K562 (cell line): Measurements from ENCODE around the gene COL1A1. TPM values are rescaled to one million over a fixed set of nuclear protein-coding genes. Genes with fewer than 3 reads are reported as not detected.

Experiments used
- ATAC-seq: fragments of 200-7000 bp; cut with Tn5 transposase; 3 replicates; pipeline ENCODE4 v1.9.1; 2020; ENCODE audit warnings: moderate library complexity
- BruUV-seq: library from RNA; stranded (reverse); fragments of 400-500 nt; replicated peaks from 2 replicates; lab custom pipeline; 2021; lab: Mats Ljungman, UMichigan
- CTCF ChIA-PET: fragments of 300-600 bp; formaldehyde crosslinking; extraction: SDS; loops from one replicate; lab custom pipeline; 2021; ENCODE audit warnings: low intra/inter-chr PET ratio; lab: Yijun Ruan, JAX
- POLR2A ChIA-PET: fragments of 300-600, 350-650 bp; sonication (Branson Sonifier 250); formaldehyde crosslinking; extraction: SDS; loops from one replicate; lab custom pipeline; 2021; ENCODE audit warnings: antibody characterized with exemption, inconsistent platforms; lab: Yijun Ruan, JAX
- DNase-seq, 4 experiments: peaks; one replicate each; pipeline versions ENCODE4 v3.0.0 to v3.0.0-alpha.2; 2011 to 2018; ENCODE audit warnings: low spot score in 3 of 4, mixed read lengths in 3 of 4; ENCODE audit errors: extremely low read depth in 1 of 4
- FAIRE-seq: peaks from 2 replicates; lab custom pipeline; 2011; peaks lifted over from hg19 to GRCh38; lab: Jason Lieb, UNC
- H2AFZ ChIP-seq: 2 replicates; pipeline ENCODE4 v1.6.0; 2011; ENCODE audit warnings: low read depth, low read length, control low read depth, inconsistent platforms
- H3K27ac ChIP-seq: fragments of 200-600 bp; 3 replicates; pipeline ENCODE4 v1.8.0; 2011; ENCODE audit warnings: low read depth, mild to moderate bottlenecking, control low read depth, inconsistent platforms, low read length, moderate library complexity, mixed read lengths; ENCODE audit errors: extremely low read depth
- H3K27me3 ChIP-seq, 2 experiments: fragments of 300-600 bp in 1 of 2; 2 replicates in 1 of 2; 3 replicates in 1 of 2; pipeline versions ENCODE4 v1.6.0 to v1.8.0; 2011; ENCODE audit warnings: inconsistent platforms in 2 of 2, low read length in 2 of 2, mild to moderate bottlenecking in 1 of 2, mixed read lengths in 1 of 2, moderate library complexity in 1 of 2; ENCODE audit not compliant: control insufficient read depth in 2 of 2, insufficient read depth in 2 of 2
- H3K36me3 ChIP-seq: fragments of 300-600 bp; 3 replicates; pipeline ENCODE4 v1.8.0; 2011; ENCODE audit warnings: mild to moderate bottlenecking, low read length, inconsistent platforms; ENCODE audit not compliant: control insufficient read depth, insufficient read depth
- H3K4me1 ChIP-seq, 2 experiments: fragments of 200-600 bp in 1 of 2; replicated peaks in 1 of 2; 2 replicates in 1 of 2; 3 replicates in 1 of 2; pipeline versions ENCODE4 v1.5.1 to v1.8.0; 2011; ENCODE audit warnings: inconsistent platforms in 2 of 2, low read length in 2 of 2, mild to moderate bottlenecking in 1 of 2, mixed read lengths in 1 of 2, moderate library complexity in 1 of 2; ENCODE audit not compliant: control insufficient read depth in 2 of 2, insufficient read depth in 2 of 2
- H3K4me2 ChIP-seq: 2 replicates; pipeline ENCODE4 v1.6.1; 2011; ENCODE audit warnings: low read length, control low read depth, inconsistent platforms, mixed read lengths; ENCODE audit not compliant: insufficient read depth
- H3K4me3 ChIP-seq: fragments of 200-600 bp; sonication (generic), shearing (Covaris generic); 2 replicates; pipeline ENCODE4 v1.5.1; 2016; ENCODE audit warnings: control low read depth, inconsistent platforms
- H3K79me2 ChIP-seq: fragments of 200-600 bp; 3 replicates; pipeline ENCODE4 v1.8.0; 2011; ENCODE audit warnings: low read length, inconsistent platforms; ENCODE audit not compliant: control insufficient read depth, insufficient read depth
- H3K9ac ChIP-seq, 2 experiments: 2 replicates each; pipeline versions ENCODE4 v1.6.0 to v1.6.1; 2011; ENCODE audit warnings: low read depth in 2 of 2, low read length in 2 of 2, control low read depth in 1 of 2, inconsistent platforms in 1 of 2, mild to moderate bottlenecking in 1 of 2, mixed read lengths in 1 of 2; ENCODE audit not compliant: insufficient read depth in 1 of 2
- H3K9me1 ChIP-seq: one replicate; pipeline ENCODE4 v1.6.0; 2011; ENCODE audit warnings: inconsistent platforms, mild to moderate bottlenecking, low read length, moderate library complexity; ENCODE audit not compliant: control insufficient read depth, insufficient read depth
- H3K9me3 ChIP-seq: replicated peaks from 2 replicates; pipeline ENCODE4 v1.5.1; 2011; ENCODE audit warnings: low read depth, low read length, inconsistent platforms; ENCODE audit not compliant: control insufficient read depth, insufficient read depth
- H4K20me1 ChIP-seq: replicated peaks from 2 replicates; pipeline ENCODE4 v1.6.1; 2011; ENCODE audit warnings: low read length, inconsistent platforms, mixed read lengths; ENCODE audit not compliant: control insufficient read depth, insufficient read depth
- L3MBTL2 ChIP-seq: fragments of 450-650 bp; IDR thresholded peaks from 2 replicates; pipeline ENCODE4 v1.6.1; 2016; ENCODE audit warnings: mild to moderate bottlenecking, moderate library complexity
- MLLT1 ChIP-seq, 2 experiments: fragments of 450-650 bp; IDR thresholded peaks; 2 replicates each; pipeline ENCODE4 v1.6.1; 2016
- OTX1 ChIP-seq: fragments of 450-650 bp; formaldehyde crosslinking; IDR thresholded peaks from 2 replicates; pipeline ENCODE4 v1.4.0; 2022; ENCODE audit warnings: mild to moderate bottlenecking
- PRPF4 ChIP-seq: fragments of 200-400 bp; formaldehyde crosslinking; IDR thresholded peaks from one replicate; pipeline ENCODE4 v1.6.1; 2017; ENCODE audit warnings: low read length, low read depth, mild to moderate bottlenecking; ENCODE audit not compliant: insufficient read depth, poor library complexity, severe bottlenecking
- ZBTB7A ChIP-seq: IDR thresholded peaks from 2 replicates; pipeline ENCODE4 v1.6.1; 2011; ENCODE audit warnings: low read depth, mild to moderate bottlenecking, low read length, moderate library complexity, borderline replicate concordance; ENCODE audit not compliant: control insufficient read depth
- ZNF347 ChIP-seq: fragments of 450-650 bp; formaldehyde crosslinking; IDR thresholded peaks from 2 replicates; pipeline ENCODE4 v1.4.0; 2020; ENCODE audit warnings: low read depth, mild to moderate bottlenecking, moderate library complexity
- ZNF407 ChIP-seq: fragments of 450-650 bp; IDR thresholded peaks from 2 replicates; pipeline ENCODE4 v1.6.1; 2016; ENCODE audit warnings: low read depth
- ZSCAN32 ChIP-seq: fragments of 450-650 bp; formaldehyde crosslinking; IDR thresholded peaks from 2 replicates; pipeline ENCODE4 v1.4.0; 2020; ENCODE audit warnings: mild to moderate bottlenecking, moderate library complexity
- WGBS: fragments of 100-300 bp; shearing (Covaris generic); methylation state at CpG from one replicate; pipeline ENCODE4 v1.1.6; 2016; ENCODE audit warnings: low coverage, mixed read lengths; ENCODE audit not compliant: insufficient coverage; ENCODE audit errors: missing lambda C conversion rate; 5-methylcytosine and 5-hydroxymethylcytosine counted together
- in situ Hi-C: fragments of 300-500 bp; cut with MboI; formaldehyde crosslinking; loops from 4 replicates; pipeline ENCODE4 v1.15.0; 2018; ENCODE audit warnings: inconsistent platforms, mixed read lengths
- intact Hi-C: fragments of 100-400 bp; cut with micrococcal nuclease; formaldehyde crosslinking; loops from 2 replicates; pipeline ENCODE4 v1.14.2; 2022
- polyA plus RNA-seq, 8 experiments: library from polyadenylated mRNA; depleted of rRNA in 4 of 8; stranded (reverse) in 5 of 8; unstranded in 3 of 8; fragments of >200 nt; fragmentation: Nextera tagmentation in 2 of 8; fragmentation: Illumina TruSeq in 1 of 8; extraction: Ambion mirVana in 2 of 8; extraction: Trizol in 1 of 8; gene quantifications; 2 replicates each; pipeline versions ENCODE4 v1.2.1 to v1.2.3, GENCODE V29; 2011 to 2014; ENCODE audit warnings: inconsistent platforms in 1 of 8, missing spikeins in 1 of 8
- total RNA-seq, 7 experiments: library from RNA; depleted of rRNA in 6 of 7; stranded (reverse); fragments of >200 nt in 6 of 7; fragmentation: Illumina TruSeq in 2 of 7; extraction: Trizol in 2 of 7; gene quantifications; 2 replicates each; pipeline versions ENCODE4 v1.2.1 to v1.2.3, GENCODE V29; 2011 to 2021; ENCODE audit warnings: low replicate concordance in 1 of 7
- TF ChIP-seq, protein P1 (sequence below): fragments of 450-650 bp; IDR thresholded peaks from 2 replicates; pipeline ENCODE4 v1.6.1; 2016

COL1A1 gene
- total and polyA plus RNA-seq, 9 of the 15 experiments (the other 6 are each of a cell fraction or from before 2014, with no cell fraction given): 0.04 to 3.4 (median 0.18) TPM

GRCh38 chr17:50169121-50169764, 32.2 kb downstream of the COL1A1 start:
- H3K9me1 ChIP-seq: no peaks in the 10 kb centered on the region
- no peak overlapping the region for H3K4me3 ChIP-seq
- H3K4me1 ChIP-seq: peaks cover 0 to 18% of the 10 kb centered on the region in 2 experiments; a peak in 1 of 5 replicates
- no peaks in the 10 kb centered on the region for H3K36me3 ChIP-seq
- ChIA-PET POLR2A (interaction anchor here (0.7 to 1.0 kb wide), 3 partner anchors 9 to 725 kb away, joined by 3 read pairs; no protein-coding TSS in a partner anchor), CTCF (interaction anchor here (0.9 to 1.8 kb wide), 6 partner anchors 8 to 128 kb away, joined by 3 to 16 read pairs (median 3); no protein-coding TSS in a partner anchor)
- H3K79me2 ChIP-seq: no peaks in the 10 kb centered on the region
- no peak overlapping the region for H3K27ac ChIP-seq
- 17% methylated on average over 14 of the region's 14 CpGs for WGBS
- no peaks in the 10 kb centered on the region for H3K9me3 ChIP-seq
- in situ Hi-C loops: no loop called here
- H4K20me1 ChIP-seq: peaks cover 13% of the 10 kb centered on the region
- BruUV-seq: no TSS peak
- intact Hi-C loops: loop anchor here (1.0 kb wide), 1 partner anchor 29 kb away; no protein-coding TSS in a partner anchor
- H3K9ac ChIP-seq: no peak overlapping the region
- H2AFZ ChIP-seq: no peak overlapping the region
- FAIRE-seq (peak; percentile 91), DNase-seq (peak; percentile 71 to 80 (median 75)), ATAC-seq (peak; percentile 81)
- H3K4me2 ChIP-seq: no peak overlapping the region
- peaks cover 2 to 18% of the 10 kb centered on the region in 2 experiments; a peak in 2 of 5 replicates for H3K27me3 ChIP-seq
- TF ChIP-seq OTX1: no peak
- no peak for TF ChIP-seq PRPF4
- TF ChIP-seq L3MBTL2: no peak
- no peak for TF ChIP-seq ZNF347 (CRISPR knock-in tag)
- TF ChIP-seq ZBTB7A: peak; percentile 88
- peak; percentile 14 to 65; a peak in 1 of 4 replicates for TF ChIP-seq MLLT1 (IDR thresholded peaks at IDR 0.05)
- TF ChIP-seq, protein P1, sequence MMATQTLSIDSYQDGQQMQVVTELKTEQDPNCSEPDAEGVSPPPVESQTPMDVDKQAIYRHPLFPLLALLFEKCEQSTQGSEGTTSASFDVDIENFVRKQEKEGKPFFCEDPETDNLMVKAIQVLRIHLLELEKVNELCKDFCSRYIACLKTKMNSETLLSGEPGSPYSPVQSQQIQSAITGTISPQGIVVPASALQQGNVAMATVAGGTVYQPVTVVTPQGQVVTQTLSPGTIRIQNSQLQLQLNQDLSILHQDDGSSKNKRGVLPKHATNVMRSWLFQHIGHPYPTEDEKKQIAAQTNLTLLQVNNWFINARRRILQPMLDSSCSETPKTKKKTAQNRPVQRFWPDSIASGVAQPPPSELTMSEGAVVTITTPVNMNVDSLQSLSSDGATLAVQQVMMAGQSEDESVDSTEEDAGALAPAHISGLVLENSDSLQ: no peak
- no peak for TF ChIP-seq ZSCAN32
- no peak for TF ChIP-seq ZNF407
